Trophoblast cell (in vitro differentiated cells and primary cell): ENCODE data around the gene EPHX1.

Source experiments
- DNase-seq, 2 donors: peaks; one replicate each; pipeline ENCODE4 v3.0.0-alpha.2; 2016
- H2AFZ ChIP-seq: 2 replicates; pipeline ENCODE4 v1.6.1; 2013; ENCODE audit warnings: low read length, moderate library complexity, mild to moderate bottlenecking; ENCODE audit not compliant: insufficient read depth, poor library complexity
- H2AK5ac ChIP-seq: 2 replicates; pipeline ENCODE4 v1.6.1; 2013; ENCODE audit warnings: mild to moderate bottlenecking, low read length
- H2BK120ac ChIP-seq: 2 replicates; pipeline ENCODE4 v1.6.1; 2013; ENCODE audit warnings: low read length, mild to moderate bottlenecking, moderate library complexity; ENCODE audit not compliant: insufficient read depth, poor library complexity
- H2BK12ac ChIP-seq: 2 replicates; pipeline ENCODE4 v1.6.1; 2013; ENCODE audit warnings: mild to moderate bottlenecking, low read length, moderate library complexity
- H2BK5ac ChIP-seq: 2 replicates; pipeline ENCODE4 v1.6.1; 2013; ENCODE audit warnings: low read length, low read depth, moderate library complexity, mild to moderate bottlenecking; ENCODE audit not compliant: poor library complexity
- H3K14ac ChIP-seq: 2 replicates; pipeline ENCODE4 v1.6.1; 2013; ENCODE audit warnings: mild to moderate bottlenecking, low read length
- H3K18ac ChIP-seq: 2 replicates; pipeline ENCODE4 v1.6.1; 2013; ENCODE audit warnings: mild to moderate bottlenecking, low read length
- H3K23ac ChIP-seq: 2 replicates; pipeline ENCODE4 v1.6.1; 2013; ENCODE audit warnings: low read length
- H3K27ac ChIP-seq: 2 replicates; pipeline ENCODE4 v1.5.1; 2013; ENCODE audit warnings: low read depth, mild to moderate bottlenecking, inconsistent platforms, low read length, moderate library complexity
- H3K27me3 ChIP-seq: 2 replicates; pipeline ENCODE4 v1.6.1; 2013; ENCODE audit warnings: inconsistent platforms, mild to moderate bottlenecking, low read length, moderate library complexity; ENCODE audit not compliant: insufficient read depth
- H3K36me3 ChIP-seq, 2 experiments: 1 replicate in 1 of 2; 2 replicates in 1 of 2; pipeline ENCODE4 v1.6.1; 2013; ENCODE audit warnings: low read length in 2 of 2, mild to moderate bottlenecking in 2 of 2, moderate library complexity in 1 of 2; ENCODE audit not compliant: insufficient read depth in 2 of 2, control insufficient read depth in 1 of 2
- H3K4ac ChIP-seq: 2 replicates; pipeline ENCODE4 v1.6.1; 2013; ENCODE audit warnings: low read depth, mild to moderate bottlenecking, low read length, moderate library complexity
- H3K4me1 ChIP-seq, 2 experiments: 1 replicate in 1 of 2; 2 replicates in 1 of 2; pipeline ENCODE4 v1.6.1; 2013; ENCODE audit warnings: low read length in 2 of 2, mild to moderate bottlenecking in 2 of 2, moderate library complexity in 1 of 2; ENCODE audit not compliant: insufficient read depth in 2 of 2, control insufficient read depth in 1 of 2
- H3K4me2 ChIP-seq: 2 replicates; pipeline ENCODE4 v1.6.1; 2013; ENCODE audit warnings: inconsistent platforms, mild to moderate bottlenecking, low read length, moderate library complexity
- H3K4me3 ChIP-seq: 2 replicates; pipeline ENCODE4 v1.5.1; 2013; ENCODE audit warnings: mild to moderate bottlenecking, low read depth, low read length, inconsistent platforms
- H3K79me1 ChIP-seq: one replicate; pipeline ENCODE4 v1.6.1; 2013; ENCODE audit warnings: low read length
- H3K79me2 ChIP-seq: 2 replicates; pipeline ENCODE4 v1.6.1; 2013; ENCODE audit warnings: low read length, mild to moderate bottlenecking; ENCODE audit not compliant: control insufficient read depth, insufficient read depth, poor library complexity
- H3K9ac ChIP-seq: 2 replicates; pipeline ENCODE4 v1.6.1; 2013; ENCODE audit warnings: mild to moderate bottlenecking, low read length
- H3K9me3 ChIP-seq: 2 replicates; pipeline ENCODE4 v1.6.1; 2013; ENCODE audit warnings: low read depth, mild to moderate bottlenecking, control low read depth, inconsistent platforms, low read length; ENCODE audit not compliant: insufficient read depth
- H4K12ac ChIP-seq: 2 replicates; pipeline ENCODE4 v1.6.1; 2013; ENCODE audit warnings: low read depth, mild to moderate bottlenecking, low read length, moderate library complexity
- H4K8ac ChIP-seq: 2 replicates; pipeline ENCODE4 v1.6.1; 2013; ENCODE audit warnings: low read depth, mild to moderate bottlenecking, low read length, moderate library complexity
- H4K91ac ChIP-seq: one replicate; pipeline ENCODE4 v1.6.1; 2013; ENCODE audit warnings: low read depth, mild to moderate bottlenecking, low read length, moderate library complexity
- WGBS: extraction: QIAGEN DNeasy Blood & Tissue Kit; methylation state at CpG from one replicate; pipeline ENCODE4 v1.1.7; 2013; ENCODE audit warnings: missing lambda C conversion rate; ENCODE audit not compliant: insufficient read length, insufficient coverage; ENCODE audit errors: extremely low coverage; 5-methylcytosine and 5-hydroxymethylcytosine counted together

The EPHX1 gene

DNA sequence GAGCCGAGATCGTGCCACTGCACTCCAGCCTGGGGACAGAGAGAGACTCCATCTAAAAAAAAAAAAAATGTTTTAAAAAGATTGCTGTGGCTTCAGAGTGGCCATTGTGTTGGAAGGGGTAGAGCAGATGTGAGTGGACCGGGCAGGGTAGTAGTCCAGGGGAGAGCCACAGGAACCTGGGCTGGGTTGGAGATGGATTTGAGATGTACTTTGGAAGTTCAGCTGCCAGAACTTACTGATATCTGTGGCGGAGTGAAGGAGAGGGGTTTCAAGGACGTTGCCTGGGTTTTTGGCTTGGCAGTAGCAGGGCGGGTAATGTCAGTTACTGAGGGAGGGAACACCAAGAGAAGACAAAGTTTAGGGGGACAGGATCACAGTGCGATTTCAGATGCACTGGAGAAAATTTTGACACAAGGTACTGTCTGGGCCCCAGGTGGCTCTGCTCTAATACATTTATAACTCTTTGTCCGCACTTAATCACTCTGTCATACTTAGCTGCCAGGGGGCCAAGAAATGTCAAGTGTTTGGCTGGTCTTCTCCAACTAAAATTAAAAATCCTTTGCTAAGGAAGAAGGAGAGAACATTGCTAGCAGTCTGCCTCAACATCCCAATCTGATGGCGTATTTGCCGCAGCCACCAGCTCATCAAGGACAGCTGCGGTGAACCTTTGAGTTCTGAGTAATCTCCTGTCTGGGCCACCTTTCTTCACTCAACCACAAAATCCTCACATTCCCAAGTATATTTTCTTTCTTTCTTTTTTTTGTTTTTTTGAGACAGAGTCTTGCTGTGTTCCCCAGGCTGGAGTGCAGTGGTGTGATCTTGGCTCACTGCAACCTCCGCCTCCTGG, 9.6 kb downstream of the EPHX1 start:
- no peak overlapping the region for H3K23ac ChIP-seq
- H3K79me1 ChIP-seq: peaks cover 3% of the 10 kb centered on the region
- H4K12ac ChIP-seq: no peak overlapping the region
- H3K36me3 ChIP-seq: peaks cover 0 to 3% of the 10 kb centered on the region in 2 experiments
- H3K27ac ChIP-seq: no peak overlapping the region
- peaks cover 2% of the 10 kb centered on the region for H3K79me2 ChIP-seq
- H3K14ac ChIP-seq: no peak overlapping the region
- no peak overlapping the region for H3K9ac ChIP-seq
- H4K8ac ChIP-seq: no peak overlapping the region
- no peak overlapping the region for H2AK5ac ChIP-seq
- H2AFZ ChIP-seq: no peak overlapping the region
- H3K4me3 ChIP-seq: no peak overlapping the region
- H2BK120ac ChIP-seq: no peak overlapping the region
- H3K18ac ChIP-seq: no peak overlapping the region
- no peak overlapping the region for H3K4ac ChIP-seq
- H3K27me3 ChIP-seq: no peaks in the 10 kb centered on the region
- no CpG with 5 or more reads among the region's 12 CpGs for WGBS
- no peak overlapping the region for H2BK12ac ChIP-seq
- peaks cover 9 to 11% of the 10 kb centered on the region in 2 experiments for H3K4me1 ChIP-seq
- DNase-seq: no peak
- no peak overlapping the region for H4K91ac ChIP-seq
- H3K4me2 ChIP-seq: no peak overlapping the region
- peaks cover 1% of the 10 kb centered on the region for H3K9me3 ChIP-seq
- no peak overlapping the region for H2BK5ac ChIP-seq

DNA sequence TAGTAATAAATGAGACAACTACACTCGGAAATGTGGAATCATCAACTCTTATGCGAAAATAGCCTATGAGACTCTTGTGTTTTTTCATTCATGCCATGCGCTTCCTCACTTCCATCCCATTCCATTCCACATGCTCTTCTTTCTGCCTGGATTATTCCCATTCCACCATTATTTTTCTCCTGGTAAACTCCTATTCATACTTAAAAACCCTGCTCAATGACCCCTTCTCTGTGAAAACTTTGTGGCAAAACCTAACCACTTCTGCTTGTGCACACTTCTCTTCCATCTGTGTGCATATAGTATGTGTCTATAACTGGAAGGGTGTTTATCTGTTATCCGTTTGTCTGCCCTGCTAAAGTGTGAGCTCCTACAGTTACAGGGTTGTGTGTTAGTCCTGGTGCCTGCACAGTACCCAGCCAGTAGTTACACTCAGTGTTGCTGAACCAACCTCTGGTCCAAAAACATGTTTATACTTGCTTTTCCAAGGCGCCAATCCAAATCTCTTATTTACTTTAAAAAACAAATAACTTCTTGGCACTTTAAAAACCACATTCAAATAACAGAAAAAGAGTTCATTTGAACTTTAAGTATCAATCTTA, 10.7 kb downstream of the EPHX1 start:
- Histone ChIP-seq H3K14ac (no peak overlapping the region), H3K36me3 (peaks cover 0 to 3% of the 10 kb centered on the region in 2 experiments)

DNA sequence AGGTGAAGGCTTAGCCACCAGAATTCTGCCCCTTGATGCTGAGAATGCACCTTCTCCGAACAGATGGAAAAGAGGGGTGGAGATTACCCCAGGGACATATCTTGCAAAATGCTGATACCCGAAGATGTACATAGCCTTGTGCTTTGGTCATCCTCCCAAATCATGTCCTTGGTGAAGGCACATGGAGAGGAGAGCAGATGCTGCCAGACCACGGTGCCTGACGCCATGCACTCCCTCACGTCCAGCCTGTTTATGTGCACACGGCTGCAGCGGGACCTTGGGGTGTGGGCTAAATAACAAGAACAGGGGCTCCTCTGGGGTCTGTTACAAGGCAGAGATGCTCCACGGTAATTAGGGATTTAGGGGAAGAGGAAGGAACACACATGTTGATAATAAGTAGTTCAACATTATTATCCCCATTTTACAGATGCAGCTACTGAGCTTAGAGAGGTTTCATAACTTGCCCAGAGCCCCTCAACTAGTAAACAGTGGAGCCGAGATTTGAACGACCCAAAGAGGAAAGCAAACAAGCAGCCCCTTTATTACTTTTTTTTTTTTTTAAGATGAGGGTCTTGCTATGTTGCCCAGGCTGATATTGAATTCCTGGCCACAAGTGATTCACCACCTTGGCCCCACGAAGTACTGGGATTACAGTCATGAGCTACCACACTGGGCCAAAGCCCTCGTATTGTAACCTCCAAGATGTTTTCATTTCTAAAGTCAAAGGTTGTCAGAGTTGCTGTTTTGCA, 12.9 kb downstream of the EPHX1 start:
- Histone ChIP-seq H2BK12ac (no peak overlapping the region), H3K14ac (no peak overlapping the region), H3K36me3 (peaks cover 0 to 3% of the 10 kb centered on the region in 2 experiments), H3K9me3 (peaks cover 1% of the 10 kb centered on the region), H3K9ac (no peak overlapping the region), H4K91ac (no peak overlapping the region), H2BK120ac (no peak overlapping the region), H3K18ac (no peak overlapping the region), H3K27me3 (no peaks in the 10 kb centered on the region), H3K27ac (no peak overlapping the region), H2AK5ac (no peak overlapping the region), H3K23ac (no peak overlapping the region), H3K79me1 (no peaks in the 10 kb centered on the region), H4K8ac (no peak overlapping the region), H3K4me2 (no peak overlapping the region), H3K4ac (no peak overlapping the region), H3K4me1 (peaks cover 1 to 2% of the 10 kb centered on the region in 2 experiments), H2BK5ac (no peak overlapping the region), H2AFZ (no peak overlapping the region), H3K79me2 (no peaks in the 10 kb centered on the region), H4K12ac (no peak overlapping the region), H3K4me3 (no peak overlapping the region)
- DNase-seq: no peak
- no CpG with 5 or more reads among the region's 12 CpGs for WGBS

More for the DNA sequence above, 10.7 kb downstream of the EPHX1 start:
- Histone ChIP-seq H3K4me3 (no peak overlapping the region), H4K8ac (no peak overlapping the region), H2BK120ac (no peak overlapping the region), H3K27me3 (no peaks in the 10 kb centered on the region), H3K79me2 (peaks cover 2% of the 10 kb centered on the region), H4K12ac (no peak overlapping the region), H3K23ac (no peak overlapping the region), H2AFZ (no peak overlapping the region), H3K4me2 (no peak overlapping the region), H3K4ac (no peak overlapping the region), H3K79me1 (peaks cover 3% of the 10 kb centered on the region), H3K9me3 (peaks cover 1% of the 10 kb centered on the region), H2BK12ac (no peak overlapping the region), H3K9ac (no peak overlapping the region), H2BK5ac (no peak overlapping the region), H2AK5ac (no peak overlapping the region), H3K27ac (no peak overlapping the region), H3K18ac (no peak overlapping the region), H4K91ac (no peak overlapping the region), H3K4me1 (peaks cover 9 to 11% of the 10 kb centered on the region in 2 experiments)
- DNase-seq: no peak
- WGBS: 100% methylated on average over 1 of the region's 5 CpGs

DNA sequence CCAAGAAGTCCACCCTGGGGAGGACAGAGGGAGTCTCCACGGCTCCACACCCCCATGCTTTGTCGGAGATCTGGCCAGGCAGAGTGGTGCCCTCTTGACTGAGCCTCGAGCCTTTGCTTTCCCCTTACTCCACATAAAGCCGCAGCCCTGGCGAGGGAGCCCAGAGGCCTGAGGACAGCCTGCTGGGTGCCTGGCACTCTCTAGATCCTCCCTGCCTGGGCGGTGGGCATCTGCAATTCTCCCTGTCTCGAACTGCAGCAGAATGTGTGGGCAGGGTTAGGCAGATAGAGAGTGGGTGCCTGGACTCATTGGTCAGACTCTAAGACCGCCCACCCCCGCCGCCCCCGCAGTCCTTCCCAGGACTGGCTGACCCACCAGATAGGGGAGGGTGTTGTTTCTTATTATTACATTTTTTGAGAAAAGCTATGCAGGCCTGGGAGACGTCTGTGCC, 13.9 kb downstream of the EPHX1 start:
- no CpG with 5 or more reads among the region's 12 CpGs for WGBS

More for the DNA sequence above, 13.9 kb downstream of the EPHX1 start:
- Histone ChIP-seq H2BK12ac (no peak overlapping the region), H4K12ac (no peak overlapping the region), H3K18ac (no peak overlapping the region), H3K4me2 (no peak overlapping the region), H3K14ac (no peak overlapping the region), H4K91ac (no peak overlapping the region), H3K79me2 (no peaks in the 10 kb centered on the region), H3K4me1 (peaks cover 0 to 2% of the 10 kb centered on the region in 2 experiments), H2BK5ac (no peak overlapping the region), H2AFZ (no peak overlapping the region), H3K9ac (no peak overlapping the region), H3K9me3 (peaks cover 1% of the 10 kb centered on the region), H3K23ac (no peak overlapping the region), H3K27me3 (no peaks in the 10 kb centered on the region), H3K27ac (no peak overlapping the region), H3K4me3 (no peak overlapping the region), H2AK5ac (no peak overlapping the region), H3K79me1 (no peaks in the 10 kb centered on the region), H2BK120ac (no peak overlapping the region), H4K8ac (no peak overlapping the region), H3K4ac (no peak overlapping the region), H3K36me3 (peaks cover 0 to 3% of the 10 kb centered on the region in 2 experiments)
- no peak for DNase-seq
